Upper lobe of left lung (tissue), 6 donors: ENCODE results near the gene ZNF91. TPM values are rescaled to one million over a fixed set of nuclear protein-coding genes. Genes with fewer than 3 reads are reported as not detected.

ENCODE experiments used
- ATAC-seq, 2 donors: fragments of 200-7000 bp; cut with Tn5 transposase; one replicate each; pipeline ENCODE4 v1.9.1; 2022; ENCODE audit warnings: mild to moderate bottlenecking in 2 of 2, moderate library complexity in 2 of 2; ENCODE audit not compliant: low FRiP score in 2 of 2
- DNase-seq, 2 donors: peaks; one replicate each; pipeline ENCODE4 v3.0.0-alpha.2; 2019 to 2020
- H3K27ac ChIP-seq, 4 donors: fragments of 200-600 bp; sonication (generic); one replicate each; pipeline ENCODE4 v1.5.1; 2016 to 2019
- H3K27me3 ChIP-seq, 4 donors: fragments of 200-600 bp; sonication (generic); one replicate each; pipeline ENCODE4 v1.5.1; 2017 to 2019
- H3K36me3 ChIP-seq, 4 donors: fragments of 200-600 bp; sonication (generic); one replicate each; pipeline ENCODE4 v1.5.1; 2016 to 2019
- H3K4me1 ChIP-seq, 4 donors: fragments of 200-600 bp; sonication (generic); one replicate each; pipeline ENCODE4 v1.5.1; 2018 to 2019
- H3K4me3 ChIP-seq, 4 donors: fragments of 200-600 bp; sonication (generic); one replicate each; pipeline ENCODE4 v1.5.1; 2017 to 2019; ENCODE audit warnings: mild to moderate bottlenecking in 2 of 4, moderate library complexity in 1 of 4
- H3K9me3 ChIP-seq, 4 donors: fragments of 200-600 bp; sonication (generic); one replicate each; pipeline ENCODE4 v1.5.1; 2018 to 2019
- CTCF ChIP-seq, 6 experiments: fragments of 450-650 bp in 4 of 6; fragments of 200-600 bp in 2 of 6; sonication (generic) in 2 of 6; IDR thresholded peaks; one replicate each; pipeline ENCODE4 v1.5.1; 2016 to 2019; ENCODE audit warnings: antibody characterized with exemption in 6 of 6
- EP300 ChIP-seq, 4 donors: sonication (generic); formaldehyde crosslinking; IDR thresholded peaks; one replicate each; pipeline ENCODE4 v1.5.1; 2017; ENCODE audit warnings: antibody characterized with exemption in 4 of 4, control low read depth in 2 of 4
- POLR2A ChIP-seq, 4 donors: fragments of 450-650 bp; IDR thresholded peaks; one replicate each; pipeline ENCODE4 v1.5.1; 2016 to 2017; ENCODE audit warnings: antibody characterized with exemption in 4 of 4, mild to moderate bottlenecking in 2 of 4
- POLR2AphosphoS5 ChIP-seq, 2 donors: sonication (generic); formaldehyde crosslinking; IDR thresholded peaks; one replicate each; pipeline ENCODE4 v1.5.1; 2017; ENCODE audit warnings: antibody characterized with exemption in 2 of 2
- WGBS, 2 donors: methylation state at CpG; one replicate each; pipeline ENCODE4 v1.1.5; 2017 to 2018; 5-methylcytosine and 5-hydroxymethylcytosine counted together
- total RNA-seq, 6 donors: library from RNA; depleted of rRNA in 4 of 6; stranded (reverse); fragments of >200 nt in 4 of 6; gene quantifications; one replicate each; pipeline versions ENCODE4 v1.1.0 to v1.2.1, GENCODE V29; 2016 to 2021
- donor health status: DM: no; HTN: no; CAD: no; lungs with moderate emphysema.
- donor health status: DM: no; HTN: yes; CAD: no; lungs with severe emphysema.

The ZNF91 gene
- total RNA-seq, 6 donors from 2014 or later = 37.2 to 134 (median 53.9) TPM

- ATAC-seq (no peak), DNase-seq (no peak)
- Histone ChIP-seq H3K36me3 (no peaks in the 10 kb centered on the region), H3K27me3 (no peaks in the 10 kb centered on the region), H3K4me3 (no peak overlapping the region), H3K9me3 (peaks cover 0 to 10% (median 1%) of the 10 kb centered on the region in 4 donors), H3K27ac (no peak overlapping the region), H3K4me1 (no peaks in the 10 kb centered on the region)
- TF ChIP-seq EP300 (IDR thresholded peaks at IDR 0.05) (no peak), POLR2AphosphoS5 (IDR thresholded peaks at IDR 0.05) (no peak), CTCF (IDR thresholded peaks at IDR 0.05) (no peak), POLR2A (IDR thresholded peaks at IDR 0.05) (no peak)
- 91 to 100% methylated on average over 1 of the region's 1 CpG for WGBS, 2 donors
Measured at GRCh38 chr19:23318143-23318542, 77.1 kb downstream of the ZNF91 start.

GRCh38 chr19:23315286-23315685 lies 80.0 kb downstream of the ZNF91 start:
- DNase-seq (no peak), ATAC-seq (no peak)
- Histone ChIP-seq H3K9me3 (peaks cover 0 to 10% (median 0%) of the 10 kb centered on the region in 4 donors), H3K4me1 (no peaks in the 10 kb centered on the region), H3K27me3 (no peaks in the 10 kb centered on the region), H3K36me3 (no peaks in the 10 kb centered on the region), H3K27ac (no peak overlapping the region), H3K4me3 (no peak overlapping the region)
- TF ChIP-seq POLR2A (IDR thresholded peaks at IDR 0.05) (no peak), EP300 (IDR thresholded peaks at IDR 0.05) (no peak), POLR2AphosphoS5 (IDR thresholded peaks at IDR 0.05) (no peak), CTCF (IDR thresholded peaks at IDR 0.05) (no peak)
- 73 to 82% methylated on average over 2 of the region's 2 CpGs for WGBS, 2 donors

- no peaks in the 10 kb centered on the region for H3K36me3 ChIP-seq
- H3K27ac ChIP-seq = no peak overlapping the region
- H3K9me3 ChIP-seq = peaks cover 0 to 10% (median 0%) of the 10 kb centered on the region in 4 donors
- H3K27me3 ChIP-seq = no peaks in the 10 kb centered on the region
- WGBS, 2 donors = 61 to 67% methylated on average over 4 of the region's 4 CpGs
- no peaks in the 10 kb centered on the region for H3K4me1 ChIP-seq
- ATAC-seq (no peak), DNase-seq (no peak)
- no peak for TF ChIP-seq POLR2AphosphoS5 (IDR thresholded peaks at IDR 0.05)
- no peak for TF ChIP-seq CTCF (IDR thresholded peaks at IDR 0.05)
- TF ChIP-seq EP300 (IDR thresholded peaks at IDR 0.05) = no peak
- TF ChIP-seq POLR2A (IDR thresholded peaks at IDR 0.05) = no peak
- H3K4me3 ChIP-seq = no peak overlapping the region
Measured at GRCh38 chr19:23314505-23315251, 80.6 kb downstream of the ZNF91 start.

GRCh38 chr19:23313196-23313595 lies 82.1 kb downstream of the ZNF91 start:
- 71 to 81% methylated on average over 2 of the region's 2 CpGs for WGBS, 2 donors
- TF ChIP-seq POLR2AphosphoS5 (IDR thresholded peaks at IDR 0.05) (no peak), EP300 (IDR thresholded peaks at IDR 0.05) (no peak), POLR2A (IDR thresholded peaks at IDR 0.05) (no peak)
- Histone ChIP-seq H3K27ac (no peak overlapping the region), H3K4me3 (no peak overlapping the region), H3K9me3 (peaks cover 0 to 10% (median 0%) of the 10 kb centered on the region in 4 donors), H3K27me3 (no peaks in the 10 kb centered on the region), H3K4me1 (no peaks in the 10 kb centered on the region), H3K36me3 (no peaks in the 10 kb centered on the region)
- ATAC-seq (no peak), DNase-seq (no peak)

GRCh38 chr19:23312515-23312914 lies 82.8 kb downstream of the ZNF91 start:
- no peak for ATAC-seq
- Histone ChIP-seq H3K4me1 (no peaks in the 10 kb centered on the region), H3K27ac (no peak overlapping the region), H3K27me3 (no peaks in the 10 kb centered on the region), H3K4me3 (no peak overlapping the region), H3K36me3 (no peaks in the 10 kb centered on the region), H3K9me3 (peaks cover 0 to 10% (median 0%) of the 10 kb centered on the region in 4 donors)
- no peak for TF ChIP-seq POLR2A (IDR thresholded peaks at IDR 0.05)
- no peak for TF ChIP-seq POLR2AphosphoS5 (IDR thresholded peaks at IDR 0.05)
- TF ChIP-seq EP300 (IDR thresholded peaks at IDR 0.05) = no peak
- no peak for TF ChIP-seq CTCF (IDR thresholded peaks at IDR 0.05)
- DNase-seq = no peak
- 56 to 67% methylated on average over 1 of the region's 1 CpG for WGBS, 2 donors
